ENCODE measurements around the gene UBN1. TPM values are rescaled to one million over a fixed set of nuclear protein-coding genes. Genes with fewer than 3 reads are reported as not detected.
A peak's percentile ranks its signal among the peaks of the same experiment; 100 is the strongest.

UBN1 gene
- total and polyA plus RNA-seq, 2 of the 13 experiments (the other 11 are each of a cell fraction or from before 2014, with no cell fraction given), result 10.6 to 23.5 TPM

DNA sequence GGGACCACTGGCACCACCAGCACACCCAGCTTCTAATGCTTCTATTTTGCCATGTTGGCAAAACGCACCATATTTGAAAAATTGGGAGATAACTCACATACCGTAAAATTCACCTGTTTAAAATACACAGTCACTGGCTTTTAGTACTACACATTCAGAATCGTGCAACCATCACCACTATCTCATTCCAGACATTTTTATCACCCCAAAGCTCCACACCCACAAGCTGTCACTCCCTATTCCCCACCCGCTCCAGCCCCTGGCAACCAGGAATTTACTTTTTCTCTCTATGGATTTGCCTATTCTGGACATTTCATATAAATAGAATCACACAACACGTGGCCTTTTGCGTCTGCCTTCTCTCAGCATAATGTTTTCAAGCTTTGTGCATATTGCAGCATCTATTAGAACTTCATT, 64.7 kb downstream of the UBN1 start:
- 36% methylated on average over 6 of the region's 6 CpGs for WGBS (ENCODE audit: low lambda C conversion rate)
- FAIRE-seq, result no peak
- DNase-seq (ENCODE audit: low spot score), result peak; percentile 32
- peak; percentile 60 for TF ChIP-seq MAFF (IDR thresholded peaks at IDR 0.05; ENCODE audit: low read depth, low read length)
- peak; percentile 60 for TF ChIP-seq CEBPG (CRISPR knock-in tag; IDR thresholded peaks at IDR 0.05)
- TF ChIP-seq CEBPB (IDR thresholded peaks at IDR 0.05; ENCODE audit: borderline replicate concordance, low read depth, low read length), result peak; percentile 75; the same call in 1 of the 2 replicates
- peak; percentile 63 to 77 for TF ChIP-seq MAFK (conservative IDR thresholded peaks at IDR 0.05 in 1 of 2, IDR thresholded peaks at IDR 0.05 in 1 of 2; ENCODE audit: low read length in 2 of 2)
- no peak for TF ChIP-seq ZNF530 (CRISPR knock-in tag; IDR thresholded peaks at IDR 0.05; ENCODE audit: low read depth)
- 0 out of 2 replicates have a peak, but pooled peaks have one; percentile 5 for TF ChIP-seq NCOA1 (CRISPR knock-in tag; IDR thresholded peaks at IDR 0.05)
- H2AFZ ChIP-seq (ENCODE audit: low read length), result no peak overlapping the region
- H3K4me2 ChIP-seq (ENCODE audit: low read depth, low read length), result no peak overlapping the region
- H3K4me3 ChIP-seq (replicated peaks in 1 of 3; ENCODE audit: insufficient read depth in 1 of 3, low read depth in 2 of 3, low read length in 3 of 3), result no peak overlapping the region
- ChIA-PET POLR2A (no interaction called here), CTCF (ENCODE audit: low intra/inter-chr PET ratio, low total read pairs) (no interaction called here)
- no peaks in the 10 kb centered on the region for H3K27me3 ChIP-seq (ENCODE audit: control insufficient read depth in 1 of 2, insufficient read depth in 2 of 2, low read length in 2 of 2)
- H3K27ac ChIP-seq (ENCODE audit: extremely low read length, insufficient read depth, low read length), result no peak overlapping the region
- in situ Hi-C loops (cut with HindIII; ENCODE audit: extremely low pct_ligation_motif_present, low pct_unique_long_range_greater_than_20kb) (no loop called here), intact Hi-C loops (cut with micrococcal nuclease; ENCODE audit: unreplicated experiment) (loop anchor here (5.0 kb wide), 1 partner anchor 35 kb away; no protein-coding TSS in a partner anchor)
- H3K9me3 ChIP-seq (ENCODE audit: low read length), result no peaks in the 10 kb centered on the region
- H3K79me2 ChIP-seq (ENCODE audit: insufficient read depth, low read length), result no peaks in the 10 kb centered on the region
- BruUV-seq (replicated peaks), result no TSS peak
- ATAC-seq, result no peak
- no peaks in the 10 kb centered on the region for H3K36me3 ChIP-seq (replicated peaks in 1 of 2; ENCODE audit: control insufficient read depth in 1 of 2, insufficient read depth in 2 of 2, low read length in 2 of 2)
- no peaks in the 10 kb centered on the region for H4K20me1 ChIP-seq (ENCODE audit: insufficient read depth, low read length)
- peaks cover 58% of the 10 kb centered on the region for H3K4me1 ChIP-seq (ENCODE audit: insufficient read depth, low read length)
- H3K9ac ChIP-seq (ENCODE audit: insufficient read depth, low read depth, low read length), result no peak overlapping the region

DNA sequence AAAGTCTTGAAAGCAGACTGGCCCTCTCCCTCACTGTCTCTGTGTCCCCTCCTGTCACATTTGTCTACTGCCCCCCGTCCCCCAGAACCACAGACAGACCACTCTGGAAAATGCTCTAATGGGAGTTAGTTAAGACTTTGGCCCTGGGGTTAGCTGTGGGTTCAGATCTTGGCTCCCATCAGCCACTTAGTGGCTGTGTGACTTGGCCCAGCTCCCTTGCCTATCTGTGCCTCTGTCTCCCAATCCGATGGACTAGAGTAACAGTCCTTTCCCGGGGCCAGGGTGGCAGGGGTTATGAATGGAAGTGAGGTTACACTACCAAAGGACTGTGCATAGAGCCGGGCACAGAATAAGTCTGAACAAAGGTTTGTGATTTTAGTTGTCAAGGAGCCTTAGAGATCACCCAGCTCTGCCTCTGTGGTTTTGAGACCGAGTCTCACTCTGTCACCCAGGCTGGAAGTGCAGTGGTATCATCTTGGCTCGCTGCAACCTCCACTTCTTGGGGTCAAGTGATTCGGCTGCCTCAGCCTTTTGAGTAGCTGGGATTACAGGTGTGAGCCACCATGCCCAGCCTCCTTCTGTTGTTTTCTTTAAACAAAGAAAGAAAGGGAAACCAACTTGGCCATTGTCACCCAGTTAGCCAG, 66.0 kb downstream of the UBN1 start:
- Histone ChIP-seq H3K4me3 (replicated peaks in 1 of 3; ENCODE audit: insufficient read depth in 1 of 3, low read depth in 2 of 3, low read length in 3 of 3) (no peak overlapping the region), H4K20me1 (ENCODE audit: insufficient read depth, low read length) (no peaks in the 10 kb centered on the region), H3K4me2 (ENCODE audit: low read depth, low read length) (no peak overlapping the region), H3K27ac (ENCODE audit: extremely low read length, insufficient read depth, low read length) (no peak overlapping the region), H3K9ac (ENCODE audit: insufficient read depth, low read depth, low read length) (no peak overlapping the region), H3K9me3 (ENCODE audit: low read length) (no peaks in the 10 kb centered on the region), H2AFZ (ENCODE audit: low read length) (no peak overlapping the region), H3K36me3 (replicated peaks in 1 of 2; ENCODE audit: control insufficient read depth in 1 of 2, insufficient read depth in 2 of 2, low read length in 2 of 2) (no peaks in the 10 kb centered on the region), H3K27me3 (ENCODE audit: control insufficient read depth in 1 of 2, insufficient read depth in 2 of 2, low read length in 2 of 2) (no peaks in the 10 kb centered on the region), H3K4me1 (ENCODE audit: insufficient read depth, low read length) (peaks cover 51% of the 10 kb centered on the region), H3K79me2 (ENCODE audit: insufficient read depth, low read length) (no peaks in the 10 kb centered on the region)
- no TSS peak for BruUV-seq (replicated peaks)
- in situ Hi-C loops (cut with HindIII; ENCODE audit: extremely low pct_ligation_motif_present, low pct_unique_long_range_greater_than_20kb), result no loop called here
- peak; percentile 58; the same call in 1 of the 2 replicates for TF ChIP-seq ZNF768 (CRISPR knock-in tag; IDR thresholded peaks at IDR 0.05)
- TF ChIP-seq, protein P1, sequence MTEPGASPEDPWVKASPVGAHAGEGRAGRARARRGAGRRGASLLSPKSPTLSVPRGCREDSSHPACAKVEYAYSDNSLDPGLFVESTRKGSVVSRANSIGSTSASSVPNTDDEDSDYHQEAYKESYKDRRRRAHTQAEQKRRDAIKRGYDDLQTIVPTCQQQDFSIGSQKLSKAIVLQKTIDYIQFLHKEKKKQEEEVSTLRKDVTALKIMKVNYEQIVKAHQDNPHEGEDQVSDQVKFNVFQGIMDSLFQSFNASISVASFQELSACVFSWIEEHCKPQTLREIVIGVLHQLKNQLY (CRISPR knock-in tag; IDR thresholded peaks at IDR 0.05), result no peak
- intact Hi-C loops (cut with micrococcal nuclease; ENCODE audit: unreplicated experiment), result loop anchor here (5.0 kb wide), 1 partner anchor 34 kb away; no protein-coding TSS in a partner anchor
- DNase-seq (ENCODE audit: low spot score) (no peak), ATAC-seq (no peak), FAIRE-seq (no peak)
- WGBS (ENCODE audit: low lambda C conversion rate), result 72% methylated on average over 7 of the region's 7 CpGs
- ChIA-PET POLR2A (interaction anchor here (1.5 kb wide), 1 partner anchor 36 kb away, joined by 3 read pairs; no protein-coding TSS in a partner anchor), CTCF (ENCODE audit: low intra/inter-chr PET ratio, low total read pairs) (no interaction called here)

Measured in HepG2 (cell line).